CD14-positive monocyte (primary cell): ENCODE results near the gene RAPGEF1. TPM values are rescaled to one million over a fixed set of nuclear protein-coding genes. Genes with fewer than 3 reads are reported as not detected.

Source experiments
- DNase-seq, 3 donors: peaks; one replicate each; pipeline ENCODE4 v3.0.0-alpha.2; 2011 to 2022
- H2AFZ ChIP-seq: 2 replicates; pipeline ENCODE4 v1.6.0; 2012; ENCODE audit warnings: mild to moderate bottlenecking, low read depth, low read length, inconsistent platforms; ENCODE audit not compliant: insufficient read depth, poor library complexity, severe bottlenecking
- H3K27ac ChIP-seq, 2 donors: 1 replicate in 1 of 2; 2 replicates in 1 of 2; pipeline ENCODE4 v1.5.1; 2012 to 2013; ENCODE audit warnings: low read length in 2 of 2, control low read depth in 1 of 2, inconsistent platforms in 1 of 2, low read depth in 1 of 2, mild to moderate bottlenecking in 1 of 2
- H3K27me3 ChIP-seq, 2 donors: one replicate each; pipeline versions ENCODE4 v1.6.0 to v1.6.1; 2011 to 2013; ENCODE audit warnings: low read length in 2 of 2; ENCODE audit not compliant: control insufficient read depth in 2 of 2, insufficient read depth in 2 of 2
- H3K36me3 ChIP-seq, 2 donors: replicated peaks in 1 of 2; 1 replicate in 1 of 2; 2 replicates in 1 of 2; pipeline versions ENCODE4 v1.5.1 to v1.6.1; 2012 to 2013; ENCODE audit warnings: low read length in 2 of 2, control low read depth in 1 of 2, inconsistent platforms in 1 of 2, mild to moderate bottlenecking in 1 of 2; ENCODE audit not compliant: insufficient read depth in 2 of 2, control insufficient read depth in 1 of 2
- H3K4me1 ChIP-seq, 2 donors: 1 replicate in 1 of 2; 2 replicates in 1 of 2; pipeline versions ENCODE4 v1.5.1 to v1.6.1; 2012 to 2013; ENCODE audit warnings: low read length in 2 of 2, control low read depth in 1 of 2, inconsistent platforms in 1 of 2, mild to moderate bottlenecking in 1 of 2, moderate library complexity in 1 of 2; ENCODE audit not compliant: insufficient read depth in 2 of 2, control insufficient read depth in 1 of 2
- H3K4me2 ChIP-seq: replicated peaks from 2 replicates; pipeline ENCODE3; 2012; ENCODE audit warnings: low read length, moderate library complexity, mild to moderate bottlenecking; ENCODE audit not compliant: poor library complexity, severe bottlenecking; ENCODE audit errors: extremely low read depth
- H3K4me3 ChIP-seq, 3 experiments: fragments of 200-600 bp in 1 of 3; sonication (generic) in 1 of 3; replicated peaks in 1 of 3; 1 replicate in 2 of 3; 2 replicates in 1 of 3; pipeline ENCODE4 v1.5.1; 2011 to 2013; ENCODE audit warnings: low read length in 3 of 3, mild to moderate bottlenecking in 3 of 3, control low read depth in 2 of 3, low read depth in 2 of 3, inconsistent platforms in 1 of 3, moderate library complexity in 1 of 3
- H3K79me2 ChIP-seq: 2 replicates; pipeline ENCODE4 v1.6.0; 2012; ENCODE audit warnings: mild to moderate bottlenecking, control low read depth, inconsistent platforms, low read length, moderate library complexity; ENCODE audit not compliant: insufficient read depth
- H3K9ac ChIP-seq: 2 replicates; pipeline ENCODE4 v1.6.0; 2017; ENCODE audit warnings: low read length, mild to moderate bottlenecking; ENCODE audit not compliant: insufficient read depth, poor library complexity, severe bottlenecking
- H3K9me3 ChIP-seq, 2 donors: replicated peaks in 1 of 2; 1 replicate in 1 of 2; 2 replicates in 1 of 2; pipeline versions ENCODE4 v1.5.1 to v1.6.1; 2012 to 2013; ENCODE audit warnings: low read length in 2 of 2, control low read depth in 1 of 2; ENCODE audit not compliant: control insufficient read depth in 1 of 2, insufficient read depth in 1 of 2
- H4K20me1 ChIP-seq: 2 replicates; pipeline ENCODE4 v1.6.0; 2012; ENCODE audit warnings: mild to moderate bottlenecking, low read length, control low read depth, moderate library complexity; ENCODE audit not compliant: insufficient read depth
- H3K27ac Mint-ChIP-seq, 7 donors: one replicate each; pipeline ENCODE4 v1.8.0; 2020; ENCODE audit warnings: mild to moderate bottlenecking in 7 of 7, mixed read lengths in 7 of 7, moderate library complexity in 6 of 7, inconsistent platforms in 2 of 7
- H3K27me3 Mint-ChIP-seq, 3 donors: one replicate each; pipeline ENCODE4 v1.8.0; 2021 to 2022; ENCODE audit warnings: low read depth in 3 of 3, mild to moderate bottlenecking in 3 of 3, mixed read lengths in 3 of 3, moderate library complexity in 3 of 3, inconsistent platforms in 1 of 3
- H3K36me3 Mint-ChIP-seq, 2 donors: one replicate each; pipeline ENCODE4 v1.8.0; 2020; ENCODE audit warnings: mixed read lengths in 2 of 2, inconsistent platforms in 1 of 2, mild to moderate bottlenecking in 1 of 2
- H3K4me1 Mint-ChIP-seq: one replicate; pipeline ENCODE4 v1.8.0; 2020; ENCODE audit warnings: mild to moderate bottlenecking, mixed read lengths
- H3K4me3 Mint-ChIP-seq, 2 donors: one replicate each; pipeline ENCODE4 v1.8.0; 2020; ENCODE audit warnings: mild to moderate bottlenecking in 2 of 2, mixed read lengths in 2 of 2, moderate library complexity in 1 of 2
- H3K9me3 Mint-ChIP-seq, 7 donors: one replicate each; pipeline ENCODE4 v1.8.0; 2020 to 2022; ENCODE audit warnings: mixed read lengths in 7 of 7, mild to moderate bottlenecking in 6 of 7, moderate library complexity in 6 of 7, inconsistent platforms in 2 of 7
- CTCF ChIP-seq: fragments of 200-600 bp; IDR thresholded peaks from one replicate; pipeline ENCODE4 v1.8.0; 2022; ENCODE audit warnings: antibody characterized with exemption, mild to moderate bottlenecking
- WGBS: methylation state at CpG from one replicate; pipeline ENCODE4 v1.1.5; 2013; ENCODE audit warnings: missing lambda C conversion rate; ENCODE audit not compliant: insufficient coverage; 5-methylcytosine and 5-hydroxymethylcytosine counted together
- intact Hi-C, 2 donors: fragments of 100-400 bp; cut with micrococcal nuclease; formaldehyde crosslinking; loops; one replicate each; pipeline versions ENCODE4 v1.15.0 to v1.15.1; 2023
- polyA plus RNA-seq, 3 donors: library from polyadenylated mRNA; depleted of rRNA in 1 of 3; unstranded in 2 of 3; stranded (reverse) in 1 of 3; fragments of 300-500 nt in 2 of 3; fragments of >200 nt in 1 of 3; fragmentation: Illumina TruSeq in 2 of 3; gene quantifications; 1 replicate in 2 of 3; 2 replicates in 1 of 3; pipeline ENCODE4 v1.2.3, GENCODE V29; 2012 to 2021

The RAPGEF1 gene
- polyA plus RNA-seq, 3 donors, result 1.7 to 71.7 (median 3.0) TPM

- H3K9ac ChIP-seq, result peak overlapping the region; percentile 7
- DNase-seq, result peak in 1 of 3 donors; percentile 50
- H3K36me3 Mint-ChIP-seq, result peaks cover 37 to 58% of the 10 kb centered on the region in 2 donors
- H3K4me1 Mint-ChIP-seq, result peaks cover 97% of the 10 kb centered on the region
- peaks cover 40% of the 10 kb centered on the region for H4K20me1 ChIP-seq
- no peak overlapping the region for H2AFZ ChIP-seq
- H3K27ac Mint-ChIP-seq, result peak overlapping the region; percentile 81 to 93 (median 90)
- peak overlapping the region; percentile 89 to 94 for H3K27ac ChIP-seq
- H3K9me3 ChIP-seq, result no peaks in the 10 kb centered on the region
- no peaks in the 10 kb centered on the region for H3K27me3 ChIP-seq
- peaks cover 0 to 12% (median 0%) of the 10 kb centered on the region in 7 donors for H3K9me3 Mint-ChIP-seq
- H3K27me3 Mint-ChIP-seq, result peaks cover 0 to 4% (median 0%) of the 10 kb centered on the region in 3 donors
- peak overlapping the region in 1 of 3 experiments; percentile 43 for H3K4me3 ChIP-seq
- intact Hi-C loops, result loop anchor here (2.0 to 10.0 kb wide), 6 partner anchors 25 to 457 kb away; partner anchors contain the start of gene FAM78A (in 1 of the 2)
- WGBS, result 71% methylated on average over 7 of the region's 8 CpGs
- no peak for TF ChIP-seq CTCF
- H3K4me3 Mint-ChIP-seq, result peak overlapping the region; percentile 60 to 80
- no peaks in the 10 kb centered on the region for H3K36me3 ChIP-seq
- peak overlapping the region; percentile 63 for H3K4me2 ChIP-seq
- peaks cover 97 to 98% of the 10 kb centered on the region in 2 donors for H3K4me1 ChIP-seq
- peaks cover 94% of the 10 kb centered on the region for H3K79me2 ChIP-seq
Observed at GRCh38 chr9:131732061-131732526, 7.8 kb downstream of the RAPGEF1 start.

- H4K20me1 ChIP-seq, result peaks cover 38% of the 10 kb centered on the region
- no peak for DNase-seq
- H3K4me1 Mint-ChIP-seq, result peaks cover 95% of the 10 kb centered on the region
- H3K79me2 ChIP-seq, result peaks cover 94% of the 10 kb centered on the region
- H3K27me3 Mint-ChIP-seq, result peaks cover 0 to 3% (median 0%) of the 10 kb centered on the region in 3 donors
- H3K4me2 ChIP-seq, result peak overlapping the region; percentile 63
- peaks cover 0 to 12% (median 0%) of the 10 kb centered on the region in 7 donors for H3K9me3 Mint-ChIP-seq
- H2AFZ ChIP-seq, result no peak overlapping the region
- WGBS, result no CpG with 5 or more reads among the region's 5 CpGs
- H3K4me1 ChIP-seq, result peaks cover 95 to 96% of the 10 kb centered on the region in 2 donors
- no peaks in the 10 kb centered on the region for H3K27me3 ChIP-seq
- peak overlapping the region; percentile 89 to 94 for H3K27ac ChIP-seq
- no peaks in the 10 kb centered on the region for H3K9me3 ChIP-seq
- peak overlapping the region; percentile 42 to 93 (median 88) for H3K27ac Mint-ChIP-seq
- intact Hi-C loops, result loop anchor here (2.0 to 10.0 kb wide), 6 partner anchors 25 to 457 kb away; partner anchors contain the start of gene FAM78A (in 1 of the 2)
- H3K36me3 Mint-ChIP-seq, result peaks cover 34 to 54% of the 10 kb centered on the region in 2 donors
- peak overlapping the region; percentile 60 to 80 for H3K4me3 Mint-ChIP-seq
- H3K4me3 ChIP-seq, result peak overlapping the region in 1 of 3 experiments; percentile 43
- H3K9ac ChIP-seq, result no peak overlapping the region
- no peak for TF ChIP-seq CTCF
- no peaks in the 10 kb centered on the region for H3K36me3 ChIP-seq
Observed at GRCh38 chr9:131731644-131732043, 8.2 kb downstream of the RAPGEF1 start.
